ENCODE data around the gene KLF11.
A peak's percentile ranks its signal among the peaks of the same experiment; 100 is the strongest.

Gene KLF11

DNA sequence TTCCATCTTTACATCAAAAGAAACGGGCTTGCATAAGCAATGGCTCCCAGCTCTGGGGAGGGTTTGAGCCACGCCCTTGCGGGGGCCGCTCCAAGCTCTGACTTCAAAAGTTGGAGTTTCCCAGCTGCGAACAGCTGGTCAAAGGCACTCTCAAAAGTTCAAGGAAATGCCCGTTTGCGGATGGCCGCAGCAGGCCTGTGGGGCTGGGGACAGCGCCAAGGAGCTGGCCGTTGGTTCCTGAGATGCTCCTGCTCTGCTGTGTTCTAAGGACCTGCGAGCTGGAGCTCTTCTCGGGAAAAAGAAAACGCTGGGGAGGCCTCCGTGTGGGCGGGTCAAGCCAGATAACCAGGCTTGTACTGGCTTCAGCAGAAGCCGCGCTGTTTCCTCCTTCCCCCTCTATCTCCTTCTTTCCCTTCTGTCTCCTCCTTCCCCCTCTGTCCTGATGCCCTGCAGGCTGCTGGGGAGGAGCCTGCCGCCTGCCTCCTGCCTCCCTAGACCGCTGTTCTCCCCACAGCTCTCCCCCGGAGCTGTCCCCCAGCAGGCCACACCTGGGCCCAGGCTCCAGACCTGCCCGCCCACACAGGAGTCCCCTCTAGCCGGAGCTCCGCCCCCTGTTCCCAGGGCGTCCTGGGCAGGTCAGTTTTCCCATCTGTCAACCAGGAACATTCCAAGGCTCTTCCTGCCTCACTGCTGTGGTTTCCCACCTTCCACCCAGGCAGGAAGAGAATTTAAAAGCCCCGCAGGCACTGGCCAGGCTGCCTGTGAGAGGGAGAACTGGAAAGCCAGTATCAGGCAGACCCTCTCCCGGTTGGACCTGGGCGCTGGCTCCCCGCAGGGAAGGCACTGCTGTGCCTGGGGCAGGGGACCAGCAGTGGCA, 14.1 kb downstream of the KLF11 start:
- DNase-seq (ENCODE audit: low read depth): peak; percentile 68
- TF ChIP-seq, protein P1, sequence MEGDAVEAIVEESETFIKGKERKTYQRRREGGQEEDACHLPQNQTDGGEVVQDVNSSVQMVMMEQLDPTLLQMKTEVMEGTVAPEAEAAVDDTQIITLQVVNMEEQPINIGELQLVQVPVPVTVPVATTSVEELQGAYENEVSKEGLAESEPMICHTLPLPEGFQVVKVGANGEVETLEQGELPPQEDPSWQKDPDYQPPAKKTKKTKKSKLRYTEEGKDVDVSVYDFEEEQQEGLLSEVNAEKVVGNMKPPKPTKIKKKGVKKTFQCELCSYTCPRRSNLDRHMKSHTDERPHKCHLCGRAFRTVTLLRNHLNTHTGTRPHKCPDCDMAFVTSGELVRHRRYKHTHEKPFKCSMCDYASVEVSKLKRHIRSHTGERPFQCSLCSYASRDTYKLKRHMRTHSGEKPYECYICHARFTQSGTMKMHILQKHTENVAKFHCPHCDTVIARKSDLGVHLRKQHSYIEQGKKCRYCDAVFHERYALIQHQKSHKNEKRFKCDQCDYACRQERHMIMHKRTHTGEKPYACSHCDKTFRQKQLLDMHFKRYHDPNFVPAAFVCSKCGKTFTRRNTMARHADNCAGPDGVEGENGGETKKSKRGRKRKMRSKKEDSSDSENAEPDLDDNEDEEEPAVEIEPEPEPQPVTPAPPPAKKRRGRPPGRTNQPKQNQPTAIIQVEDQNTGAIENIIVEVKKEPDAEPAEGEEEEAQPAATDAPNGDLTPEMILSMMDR (IDR thresholded peaks at IDR 0.05; ENCODE audit: insufficient read depth, low read depth, low read length, missing control alignments): no peak
- no peak overlapping the region for H3K4me3 ChIP-seq (ENCODE audit: low read length)

GRCh38 chr2:10058251-10059015, 15.1 kb downstream of the KLF11 start:
- no peak for DNase-seq (ENCODE audit: low read depth)
- H3K4me3 ChIP-seq (ENCODE audit: low read length): no peak overlapping the region
- TF ChIP-seq, protein P1 (IDR thresholded peaks at IDR 0.05; ENCODE audit: insufficient read depth, low read depth, low read length, missing control alignments): no peak

GRCh38 chr2:10059016-10059351, 15.6 kb downstream of the KLF11 start:
- no peak overlapping the region for H3K4me3 ChIP-seq (ENCODE audit: low read length)
- DNase-seq (ENCODE audit: low read depth): no peak
- TF ChIP-seq, protein P1 (IDR thresholded peaks at IDR 0.05; ENCODE audit: insufficient read depth, low read depth, low read length, missing control alignments): no peak

GRCh38 chr2:10059552-10060335, 16.4 kb downstream of the KLF11 start:
- no peak overlapping the region for H3K4me3 ChIP-seq (ENCODE audit: low read length)
- DNase-seq (ENCODE audit: low read depth): no peak
- TF ChIP-seq, protein P1 (IDR thresholded peaks at IDR 0.05; ENCODE audit: insufficient read depth, low read depth, low read length, missing control alignments): no peak

- no peak overlapping the region for H3K4me3 ChIP-seq (ENCODE audit: low read length)
- no peak for DNase-seq (ENCODE audit: low read depth)
- TF ChIP-seq, protein P1 (IDR thresholded peaks at IDR 0.05; ENCODE audit: insufficient read depth, low read depth, low read length, missing control alignments): no peak
These were observed 18.0 kb downstream of the KLF11 start for GRCh38 chr2:10061221-10061925.

DNA sequence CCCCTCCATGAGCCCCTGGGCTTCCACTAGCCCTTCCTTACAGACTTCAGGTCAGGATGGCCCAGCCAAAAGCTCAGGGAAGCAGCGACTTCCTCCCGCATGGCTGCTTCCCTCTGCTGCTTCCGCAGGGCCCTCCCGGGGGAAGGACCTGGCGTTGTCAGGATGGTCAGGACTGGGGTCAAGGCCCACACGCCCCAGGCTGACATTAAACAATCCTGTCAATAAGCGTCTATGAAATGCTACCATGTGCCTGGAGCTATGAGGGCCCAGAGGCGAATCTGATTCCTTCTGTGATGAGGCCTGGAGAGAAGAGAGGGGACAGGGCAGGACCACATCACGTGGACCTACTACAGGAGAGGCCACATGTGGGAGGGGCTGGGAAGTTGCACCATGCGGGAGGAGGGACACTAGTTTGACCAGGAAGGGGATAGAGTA, 19.6 kb downstream of the KLF11 start:
- no peak for DNase-seq (ENCODE audit: low read depth)
- no peak overlapping the region for H3K4me3 ChIP-seq (ENCODE audit: low read length)
- TF ChIP-seq, protein P1 (IDR thresholded peaks at IDR 0.05; ENCODE audit: insufficient read depth, low read depth, low read length, missing control alignments): no peak

Data from epithelial cell of esophagus (primary cell).